Measurements from ENCODE around the gene ODAPH.
"Not testable (repeated sequence)": the region's sequence is repeated elsewhere in the genome, so short reads cannot be mapped to it uniquely, and the experiment has no call there.

Gene ODAPH

GRCh38 chr4:75530556-75531322 is 25.1 kb upstream of the ODAPH start:
- no peak overlapping the region for H3K4ac ChIP-seq (ENCODE audit: low read depth, low read length)
- no peak overlapping the region for H2AFZ ChIP-seq (ENCODE audit: insufficient read depth, low read length, poor library complexity)
- no peak overlapping the region for H3K4me2 ChIP-seq (ENCODE audit: low read length)
- no peaks in the 10 kb centered on the region for H3K79me1 ChIP-seq (ENCODE audit: low read length)
- H3K23ac ChIP-seq (ENCODE audit: low read length), result no peak overlapping the region
- no peak overlapping the region for H3K14ac ChIP-seq (ENCODE audit: low read length)
- no peak overlapping the region for H4K8ac ChIP-seq (ENCODE audit: low read depth, low read length)
- H2BK12ac ChIP-seq (ENCODE audit: low read length), result no peak overlapping the region
- no peak overlapping the region for H4K91ac ChIP-seq (ENCODE audit: low read depth, low read length)
- peaks cover 4 to 17% of the 10 kb centered on the region in 2 experiments for H3K36me3 ChIP-seq (ENCODE audit: control insufficient read depth in 1 of 2, insufficient read depth in 2 of 2, low read length in 2 of 2)
- peaks cover 4% of the 10 kb centered on the region for H3K9me3 ChIP-seq (ENCODE audit: insufficient read depth, low read depth, low read length)
- H3K18ac ChIP-seq (ENCODE audit: low read length), result no peak overlapping the region
- H3K27me3 ChIP-seq (ENCODE audit: insufficient read depth, low read length), result no peaks in the 10 kb centered on the region
- no peaks in the 10 kb centered on the region for H3K4me1 ChIP-seq (ENCODE audit: control insufficient read depth in 1 of 2, insufficient read depth in 2 of 2, low read length in 2 of 2)
- no peak overlapping the region for H2BK120ac ChIP-seq (ENCODE audit: insufficient read depth, low read length, poor library complexity)
- no peak overlapping the region for H3K4me3 ChIP-seq (ENCODE audit: low read depth, low read length)
- H3K9ac ChIP-seq (ENCODE audit: low read length), result no peak overlapping the region
- no peak overlapping the region for H2BK5ac ChIP-seq (ENCODE audit: low read depth, low read length, poor library complexity)
- no peak overlapping the region for H4K12ac ChIP-seq (ENCODE audit: low read depth, low read length)
- WGBS (ENCODE audit: extremely low coverage, insufficient coverage, insufficient read length), result no CpG with 5 or more reads among the region's 2 CpGs
- H3K79me2 ChIP-seq (ENCODE audit: control insufficient read depth, insufficient read depth, low read length, poor library complexity), result no peaks in the 10 kb centered on the region
- H2AK5ac ChIP-seq (ENCODE audit: low read length), result no peak overlapping the region
- DNase-seq, result no peak
- no peak overlapping the region for H3K27ac ChIP-seq (ENCODE audit: low read depth, low read length)

GRCh38 chr4:75531536-75532143 is 24.2 kb upstream of the ODAPH start:
- H3K4me3 ChIP-seq (ENCODE audit: low read depth, low read length); H3K27me3 ChIP-seq (ENCODE audit: insufficient read depth, low read length); H4K91ac ChIP-seq (ENCODE audit: low read depth, low read length); H3K23ac ChIP-seq (ENCODE audit: low read length); H4K8ac ChIP-seq (ENCODE audit: low read depth, low read length); H3K27ac ChIP-seq (ENCODE audit: low read depth, low read length); H3K4ac ChIP-seq (ENCODE audit: low read depth, low read length); H2BK5ac ChIP-seq (ENCODE audit: low read depth, low read length, poor library complexity); H3K4me2 ChIP-seq (ENCODE audit: low read length); H4K12ac ChIP-seq (ENCODE audit: low read depth, low read length); H3K9ac ChIP-seq (ENCODE audit: low read length); H3K18ac ChIP-seq (ENCODE audit: low read length); H3K4me1 ChIP-seq (ENCODE audit: control insufficient read depth in 1 of 2, insufficient read depth in 2 of 2, low read length in 2 of 2); DNase-seq; H3K14ac ChIP-seq (ENCODE audit: low read length); H2AFZ ChIP-seq (ENCODE audit: insufficient read depth, low read length, poor library complexity); H2AK5ac ChIP-seq (ENCODE audit: low read length); H2BK120ac ChIP-seq (ENCODE audit: insufficient read depth, low read length, poor library complexity); H3K79me1 ChIP-seq (ENCODE audit: low read length); H3K9me3 ChIP-seq (ENCODE audit: insufficient read depth, low read depth, low read length); H3K79me2 ChIP-seq (ENCODE audit: control insufficient read depth, insufficient read depth, low read length, poor library complexity); H2BK12ac ChIP-seq (ENCODE audit: low read length): not testable (repeated sequence)
- peaks cover 4 to 17% of the 10 kb centered on the region in 2 experiments for H3K36me3 ChIP-seq (ENCODE audit: control insufficient read depth in 1 of 2, insufficient read depth in 2 of 2, low read length in 2 of 2)
- WGBS (ENCODE audit: extremely low coverage, insufficient coverage, insufficient read length), result no CpG with 5 or more reads among the region's 7 CpGs

- no CpG with 5 or more reads among the region's 4 CpGs for WGBS (ENCODE audit: extremely low coverage, insufficient coverage, insufficient read length)
- H4K91ac ChIP-seq (ENCODE audit: low read depth, low read length); H3K9ac ChIP-seq (ENCODE audit: low read length); H3K27ac ChIP-seq (ENCODE audit: low read depth, low read length); DNase-seq; H3K4me3 ChIP-seq (ENCODE audit: low read depth, low read length); H2BK120ac ChIP-seq (ENCODE audit: insufficient read depth, low read length, poor library complexity); H3K79me2 ChIP-seq (ENCODE audit: control insufficient read depth, insufficient read depth, low read length, poor library complexity); H2BK5ac ChIP-seq (ENCODE audit: low read depth, low read length, poor library complexity); H4K12ac ChIP-seq (ENCODE audit: low read depth, low read length); H2AK5ac ChIP-seq (ENCODE audit: low read length); H4K8ac ChIP-seq (ENCODE audit: low read depth, low read length); H3K4me2 ChIP-seq (ENCODE audit: low read length); H3K9me3 ChIP-seq (ENCODE audit: insufficient read depth, low read depth, low read length); H3K27me3 ChIP-seq (ENCODE audit: insufficient read depth, low read length); H3K4me1 ChIP-seq (ENCODE audit: control insufficient read depth in 1 of 2, insufficient read depth in 2 of 2, low read length in 2 of 2); H2AFZ ChIP-seq (ENCODE audit: insufficient read depth, low read length, poor library complexity); H3K14ac ChIP-seq (ENCODE audit: low read length); H3K18ac ChIP-seq (ENCODE audit: low read length); H3K79me1 ChIP-seq (ENCODE audit: low read length); H3K23ac ChIP-seq (ENCODE audit: low read length); H2BK12ac ChIP-seq (ENCODE audit: low read length); H3K4ac ChIP-seq (ENCODE audit: low read depth, low read length): not testable (repeated sequence)
- peaks cover 4 to 17% of the 10 kb centered on the region in 2 experiments for H3K36me3 ChIP-seq (ENCODE audit: control insufficient read depth in 1 of 2, insufficient read depth in 2 of 2, low read length in 2 of 2)
Measured at GRCh38 chr4:75533339-75533887, 22.5 kb upstream of the ODAPH start.

DNA sequence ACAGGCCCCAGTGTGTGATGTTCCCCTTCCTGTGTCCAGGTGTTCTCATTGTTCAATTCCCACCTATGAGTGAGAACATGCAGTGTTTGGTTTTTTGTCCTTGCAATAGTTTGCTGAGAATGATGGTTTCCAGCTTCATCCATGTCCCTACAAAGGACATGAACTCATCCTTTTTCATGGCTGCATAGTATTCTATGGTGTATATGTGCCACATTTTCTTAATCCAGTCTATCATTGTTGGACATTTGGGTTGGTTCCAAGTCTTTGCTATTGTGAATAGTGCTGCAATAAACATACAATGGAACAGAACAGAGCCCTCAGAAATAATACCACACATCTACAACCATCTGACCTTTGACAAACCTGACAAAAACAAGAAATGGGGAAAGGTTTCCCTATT is 21.9 kb upstream of the ODAPH start:
- H3K4me3 ChIP-seq (ENCODE audit: low read depth, low read length); H3K23ac ChIP-seq (ENCODE audit: low read length); H3K18ac ChIP-seq (ENCODE audit: low read length); H3K27ac ChIP-seq (ENCODE audit: low read depth, low read length); H3K79me2 ChIP-seq (ENCODE audit: control insufficient read depth, insufficient read depth, low read length, poor library complexity); H2BK5ac ChIP-seq (ENCODE audit: low read depth, low read length, poor library complexity); H3K4me1 ChIP-seq (ENCODE audit: control insufficient read depth in 1 of 2, insufficient read depth in 2 of 2, low read length in 2 of 2); H2BK12ac ChIP-seq (ENCODE audit: low read length); DNase-seq; H3K9me3 ChIP-seq (ENCODE audit: insufficient read depth, low read depth, low read length); H4K91ac ChIP-seq (ENCODE audit: low read depth, low read length); H3K27me3 ChIP-seq (ENCODE audit: insufficient read depth, low read length); H4K12ac ChIP-seq (ENCODE audit: low read depth, low read length); H2BK120ac ChIP-seq (ENCODE audit: insufficient read depth, low read length, poor library complexity); H3K79me1 ChIP-seq (ENCODE audit: low read length); H3K4me2 ChIP-seq (ENCODE audit: low read length); H2AK5ac ChIP-seq (ENCODE audit: low read length); H4K8ac ChIP-seq (ENCODE audit: low read depth, low read length); H3K14ac ChIP-seq (ENCODE audit: low read length); H3K9ac ChIP-seq (ENCODE audit: low read length); H3K4ac ChIP-seq (ENCODE audit: low read depth, low read length); H2AFZ ChIP-seq (ENCODE audit: insufficient read depth, low read length, poor library complexity): not testable (repeated sequence)
- peaks cover 4 to 17% of the 10 kb centered on the region in 2 experiments for H3K36me3 ChIP-seq (ENCODE audit: control insufficient read depth in 1 of 2, insufficient read depth in 2 of 2, low read length in 2 of 2)
